Measurements from ENCODE around the gene CCDC188. TPM values are rescaled to one million over a fixed set of nuclear protein-coding genes. Genes with fewer than 3 reads are reported as not detected.

Gene CCDC188
- total RNA-seq, 4 donors from 2014 or later = 0.28 to 1.8 (median 0.56) TPM; not detected in 1

DNA sequence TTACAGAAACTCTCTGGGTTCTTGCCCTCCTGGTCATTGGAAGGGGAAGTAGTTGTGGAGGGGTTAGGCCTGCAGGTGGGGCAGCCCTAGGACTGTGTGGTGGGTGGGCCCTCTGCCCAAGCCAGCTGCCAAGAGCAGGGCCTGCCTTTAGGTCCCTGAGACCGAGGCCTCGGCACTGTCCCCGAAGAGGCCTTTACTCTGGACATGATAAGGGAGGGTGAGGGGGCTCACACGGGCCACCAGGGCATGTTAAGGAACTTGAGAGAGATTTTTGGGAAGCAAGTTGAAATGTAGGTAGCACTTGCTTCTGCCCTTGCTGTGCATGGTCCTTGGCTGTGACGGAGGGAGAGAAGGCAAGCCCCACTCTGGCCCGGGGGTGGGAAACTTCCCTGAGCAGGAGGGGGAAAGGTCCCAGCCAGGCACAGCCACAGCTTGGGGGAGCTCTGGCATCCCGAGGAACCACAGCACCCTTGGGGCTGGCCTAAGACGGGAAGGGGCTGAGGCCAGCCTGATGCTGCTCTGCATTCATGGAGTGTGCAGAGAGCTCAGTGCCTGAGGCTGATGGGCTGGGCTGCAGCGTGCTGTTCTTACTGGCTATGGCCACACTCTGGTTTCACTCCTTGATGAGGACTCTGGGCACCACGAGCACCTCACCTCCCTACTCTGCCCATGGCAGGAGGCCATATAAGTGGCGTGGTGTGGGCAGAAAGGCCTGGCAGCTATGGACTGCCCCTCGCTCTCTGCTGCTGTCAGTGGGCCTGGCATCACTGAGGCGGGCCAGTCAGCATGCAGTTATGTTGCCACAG, 42.7 kb downstream of the CCDC188 start:
- TF ChIP-seq CTCF (IDR thresholded peaks at IDR 0.05) = no peak
- DNase-seq (ENCODE audit: low spot score) = no peak

GRCh38 chr22:20107471-20107901, 43.4 kb downstream of the CCDC188 start:
- DNase-seq (ENCODE audit: low spot score) (no peak), ATAC-seq (ENCODE audit: low FRiP score) (no peak)
- no peak for TF ChIP-seq CTCF (IDR thresholded peaks at IDR 0.05)

More for the DNA sequence above, 42.7 kb downstream of the CCDC188 start:
- no peak for ATAC-seq (ENCODE audit: low FRiP score)

DNA sequence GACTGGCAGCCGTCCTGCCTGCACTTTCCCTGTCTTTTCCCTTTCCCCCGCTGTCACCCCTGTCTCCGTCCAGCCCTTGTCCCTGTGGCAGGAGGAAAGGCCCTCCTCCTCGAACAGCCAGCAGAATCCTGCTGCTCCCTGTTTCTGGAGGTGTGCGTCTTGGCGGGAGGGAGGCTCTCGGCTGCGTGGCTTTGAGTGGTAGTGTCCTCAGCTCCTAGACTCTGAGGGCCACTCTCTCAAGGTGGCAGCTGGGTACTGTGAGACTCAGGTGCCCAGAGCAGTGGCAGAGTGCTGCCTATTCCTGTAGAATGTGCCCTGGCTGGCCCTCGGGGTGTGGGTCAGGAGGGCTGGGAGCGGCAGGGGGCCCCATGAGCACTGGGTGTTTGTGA, 44.0 kb downstream of the CCDC188 start:
- DNase-seq (ENCODE audit: low spot score) = no peak
- ATAC-seq (ENCODE audit: low FRiP score) = no peak
- no peak for TF ChIP-seq CTCF (IDR thresholded peaks at IDR 0.05)

DNA sequence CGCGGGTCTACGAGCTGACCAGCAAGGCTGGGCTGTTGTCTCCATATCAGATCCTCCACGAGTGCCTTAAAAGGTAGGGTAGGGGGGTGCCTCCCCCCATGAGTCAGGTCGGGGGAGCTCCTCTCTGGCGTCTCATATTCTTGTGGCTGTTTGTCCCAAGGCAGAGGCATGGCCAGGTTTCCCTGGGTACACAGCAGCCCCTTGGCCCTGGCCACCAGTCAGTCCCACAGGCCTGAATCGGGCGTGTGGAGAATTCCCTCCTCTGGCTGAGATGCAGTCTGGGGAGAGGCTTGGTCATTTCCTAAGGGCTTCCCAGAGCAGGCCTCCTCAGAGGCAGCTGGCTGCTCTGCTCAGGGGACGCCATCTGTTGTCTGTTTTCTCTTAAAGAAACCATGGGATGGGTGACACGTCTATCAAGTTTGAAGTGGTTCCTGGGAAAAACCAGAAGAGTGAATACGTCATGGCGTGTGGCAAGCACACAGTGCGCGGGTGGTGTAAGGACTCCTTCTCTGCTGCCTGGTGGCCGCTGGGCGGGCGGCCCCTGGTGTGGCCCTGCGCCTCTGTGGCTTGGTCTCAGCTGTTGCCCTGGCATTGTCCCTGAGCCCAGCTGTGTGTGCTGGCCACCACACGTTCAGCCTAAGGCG, 44.5 kb downstream of the CCDC188 start:
- DNase-seq (ENCODE audit: low spot score) (no peak), ATAC-seq (ENCODE audit: low FRiP score) (no peak)
- TF ChIP-seq CTCF (IDR thresholded peaks at IDR 0.05) = no peak

- no peak for ATAC-seq (ENCODE audit: low FRiP score)
- TF ChIP-seq CTCF (IDR thresholded peaks at IDR 0.05) = no peak
- DNase-seq (ENCODE audit: low spot score) = no peak
Observed at GRCh38 chr22:20105456-20106204, 45.2 kb downstream of the CCDC188 start.

- DNase-seq (ENCODE audit: low spot score) = no peak
- TF ChIP-seq CTCF (IDR thresholded peaks at IDR 0.05) = no peak
- ATAC-seq (ENCODE audit: low FRiP score) = no peak
Observed at GRCh38 chr22:20102203-20102780, 48.6 kb downstream of the CCDC188 start.

Measured in omental fat pad (tissue), 4 donors.